Stomach (tissue), 4 donors: ENCODE measurements around the gene CYP4F22.

Source experiments
- EP300 ChIP-seq: sonication (generic); formaldehyde crosslinking; IDR thresholded peaks from one replicate; pipeline ENCODE4 v1.6.1; 2017; ENCODE audit warnings: antibody characterized with exemption
- POLR2A ChIP-seq, 4 donors: fragments of 450-650 bp; IDR thresholded peaks; one replicate each; pipeline ENCODE4 v1.6.1; 2016; ENCODE audit warnings: antibody characterized with exemption in 4 of 4, control low read depth in 2 of 4, mild to moderate bottlenecking in 1 of 4, moderate library complexity in 1 of 4
- POLR2AphosphoS5 ChIP-seq, 3 donors: sonication (generic); formaldehyde crosslinking; IDR thresholded peaks; one replicate each; pipeline ENCODE4 v1.6.1; 2016; ENCODE audit warnings: antibody characterized with exemption in 3 of 3
- TF ChIP-seq, protein P1 (sequence below), 7 experiments: fragments of 450-650 bp in 4 of 7; fragments of 200-600 bp in 3 of 7; sonication (generic) in 3 of 7; IDR thresholded peaks; one replicate each; pipeline ENCODE4 v1.5.1; 2016 to 2019; ENCODE audit warnings: antibody characterized with exemption in 7 of 7, control low read depth in 2 of 7, mild to moderate bottlenecking in 1 of 7

DNA sequence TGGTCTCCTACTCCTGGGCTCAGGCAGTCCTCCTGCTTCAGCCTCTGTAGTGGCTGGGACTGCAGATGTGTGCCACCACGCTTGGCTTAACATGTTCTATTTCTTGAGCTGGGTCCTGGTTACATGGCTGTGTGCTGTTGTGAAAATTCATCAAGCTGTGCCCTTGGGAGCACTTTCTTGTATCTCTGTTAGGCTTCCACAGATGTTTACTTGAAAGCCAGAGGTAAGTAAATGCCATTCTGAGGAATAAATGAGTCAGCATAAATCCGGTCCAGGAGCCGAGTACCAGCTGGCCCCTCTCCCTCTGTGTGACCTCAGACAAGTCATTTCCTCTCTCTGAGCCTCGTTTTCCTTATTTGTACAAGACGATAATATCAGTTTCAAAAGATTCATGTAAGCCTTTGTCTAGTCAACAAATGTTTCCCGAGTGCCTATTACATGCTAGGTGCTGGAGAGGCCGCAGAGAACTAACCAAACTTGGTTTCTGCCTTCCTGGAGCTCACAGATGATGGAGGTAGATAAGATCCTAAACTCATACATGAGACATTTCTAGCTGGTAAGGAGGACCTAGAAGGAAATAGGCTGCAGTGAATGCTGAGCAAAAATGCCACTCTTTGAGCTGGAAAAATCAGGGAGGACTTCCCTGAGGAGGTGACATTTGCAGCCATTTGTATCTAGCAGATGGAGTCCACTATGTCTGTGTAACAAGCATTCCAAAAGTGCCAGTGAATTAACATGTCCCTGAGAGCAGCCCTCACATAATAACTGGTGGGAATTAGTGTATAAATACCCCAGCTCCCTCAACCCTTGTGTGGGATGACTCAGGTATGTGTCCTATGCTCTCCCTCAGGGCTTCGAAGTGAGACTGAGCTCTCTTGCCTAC is 41.2 kb upstream of the CYP4F22 start:
- TF ChIP-seq, protein P1, sequence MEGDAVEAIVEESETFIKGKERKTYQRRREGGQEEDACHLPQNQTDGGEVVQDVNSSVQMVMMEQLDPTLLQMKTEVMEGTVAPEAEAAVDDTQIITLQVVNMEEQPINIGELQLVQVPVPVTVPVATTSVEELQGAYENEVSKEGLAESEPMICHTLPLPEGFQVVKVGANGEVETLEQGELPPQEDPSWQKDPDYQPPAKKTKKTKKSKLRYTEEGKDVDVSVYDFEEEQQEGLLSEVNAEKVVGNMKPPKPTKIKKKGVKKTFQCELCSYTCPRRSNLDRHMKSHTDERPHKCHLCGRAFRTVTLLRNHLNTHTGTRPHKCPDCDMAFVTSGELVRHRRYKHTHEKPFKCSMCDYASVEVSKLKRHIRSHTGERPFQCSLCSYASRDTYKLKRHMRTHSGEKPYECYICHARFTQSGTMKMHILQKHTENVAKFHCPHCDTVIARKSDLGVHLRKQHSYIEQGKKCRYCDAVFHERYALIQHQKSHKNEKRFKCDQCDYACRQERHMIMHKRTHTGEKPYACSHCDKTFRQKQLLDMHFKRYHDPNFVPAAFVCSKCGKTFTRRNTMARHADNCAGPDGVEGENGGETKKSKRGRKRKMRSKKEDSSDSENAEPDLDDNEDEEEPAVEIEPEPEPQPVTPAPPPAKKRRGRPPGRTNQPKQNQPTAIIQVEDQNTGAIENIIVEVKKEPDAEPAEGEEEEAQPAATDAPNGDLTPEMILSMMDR (IDR thresholded peaks at IDR 0.05), result no peak
- TF ChIP-seq POLR2A (IDR thresholded peaks at IDR 0.05) (no peak), POLR2AphosphoS5 (IDR thresholded peaks at IDR 0.05) (no peak), EP300 (no peak)
